GM21360 (cell line): ENCODE results near the gene COX6A2.
"Not testable (repeated sequence)": the region's sequence is repeated elsewhere in the genome, so short reads cannot be mapped to it uniquely, and the experiment has no call there.

ENCODE experiments used
- ATAC-seq: cut with Tn5 transposase; IDR thresholded peaks from one replicate; pipeline ENCODE4 v1.9.1; 2021; ENCODE audit warnings: mild to moderate bottlenecking, moderate library complexity; ENCODE audit not compliant: unreplicated experiment

COX6A2 gene

DNA sequence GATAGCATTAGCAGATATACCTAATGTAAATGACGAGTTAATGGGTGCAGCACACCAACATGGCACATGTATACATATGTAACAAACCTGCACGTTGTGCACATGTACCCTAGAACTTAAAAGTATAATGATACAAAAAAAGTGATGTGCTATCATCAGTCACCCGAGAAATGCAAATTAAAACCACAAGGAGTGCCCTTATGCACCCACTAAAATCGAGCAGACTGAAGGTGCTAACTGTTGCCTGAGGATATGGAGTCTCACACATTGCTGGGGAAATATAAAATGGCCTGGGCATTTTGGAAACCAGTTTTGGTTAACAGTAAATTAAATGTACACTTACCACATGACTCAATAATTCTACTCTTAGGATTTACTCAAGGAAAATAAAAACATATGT is 10.9 kb upstream of the COX6A2 start:
- not testable (repeated sequence) for ATAC-seq

DNA sequence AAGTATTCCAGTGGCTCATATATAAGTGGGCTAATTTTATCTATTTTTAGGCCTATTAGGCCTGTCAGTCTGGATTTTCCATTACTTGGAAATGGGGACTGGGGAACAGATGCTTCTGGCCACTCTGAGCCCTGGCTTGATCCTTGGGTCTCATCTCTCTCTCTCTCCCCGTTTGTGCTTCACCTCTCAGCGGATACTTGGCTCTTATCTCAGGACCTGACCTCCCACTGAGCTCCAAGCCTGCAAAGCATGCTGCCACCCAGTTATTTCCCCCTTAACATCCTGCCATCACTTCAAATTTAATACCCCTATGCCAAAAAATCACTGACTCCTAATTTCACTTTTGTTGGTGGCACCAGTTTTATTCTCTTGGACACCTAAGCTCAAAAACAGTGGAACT is 10.3 kb upstream of the COX6A2 start:
- ATAC-seq, result no peak

DNA sequence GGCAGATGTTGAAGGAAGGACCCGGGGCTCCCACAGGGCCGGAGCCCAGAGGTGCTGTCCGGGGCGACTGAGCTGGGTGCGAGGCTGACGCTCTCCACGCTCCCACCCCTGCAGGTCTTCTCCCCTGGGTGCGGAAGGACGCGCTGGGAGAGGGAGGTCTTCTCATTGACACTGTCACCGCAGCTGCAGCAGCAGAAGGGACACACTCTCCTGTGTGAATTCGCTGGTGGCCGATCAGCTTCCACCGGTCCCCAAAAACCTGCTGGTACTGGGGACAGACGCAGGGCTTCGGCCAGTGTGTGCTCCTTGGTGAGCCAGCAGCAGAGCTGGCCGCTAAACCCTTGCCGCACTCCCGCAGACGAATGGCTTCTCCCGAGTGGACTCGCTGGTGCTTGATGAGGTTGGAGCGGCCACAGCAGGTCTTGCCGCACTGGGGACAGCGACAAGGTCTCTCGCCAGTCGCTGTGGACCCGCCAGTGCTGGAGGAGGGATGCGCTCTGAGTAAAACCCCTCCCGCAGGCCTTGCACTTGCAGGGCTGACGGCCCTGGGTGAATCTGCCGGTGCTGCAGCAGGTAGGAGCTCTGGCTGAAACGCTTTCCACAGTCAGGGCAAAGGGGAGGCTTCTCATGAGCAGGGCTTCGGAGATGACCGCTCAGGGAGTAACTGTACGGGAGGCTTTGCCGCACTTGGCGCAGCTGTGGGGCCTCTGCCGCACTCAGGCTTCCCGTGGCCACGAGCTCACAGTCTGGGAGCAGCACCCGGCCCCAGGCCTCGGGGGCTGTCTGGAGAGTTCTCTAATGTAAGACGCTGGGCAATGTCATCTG is 8.3 kb upstream of the COX6A2 start:
- no peak for ATAC-seq

DNA sequence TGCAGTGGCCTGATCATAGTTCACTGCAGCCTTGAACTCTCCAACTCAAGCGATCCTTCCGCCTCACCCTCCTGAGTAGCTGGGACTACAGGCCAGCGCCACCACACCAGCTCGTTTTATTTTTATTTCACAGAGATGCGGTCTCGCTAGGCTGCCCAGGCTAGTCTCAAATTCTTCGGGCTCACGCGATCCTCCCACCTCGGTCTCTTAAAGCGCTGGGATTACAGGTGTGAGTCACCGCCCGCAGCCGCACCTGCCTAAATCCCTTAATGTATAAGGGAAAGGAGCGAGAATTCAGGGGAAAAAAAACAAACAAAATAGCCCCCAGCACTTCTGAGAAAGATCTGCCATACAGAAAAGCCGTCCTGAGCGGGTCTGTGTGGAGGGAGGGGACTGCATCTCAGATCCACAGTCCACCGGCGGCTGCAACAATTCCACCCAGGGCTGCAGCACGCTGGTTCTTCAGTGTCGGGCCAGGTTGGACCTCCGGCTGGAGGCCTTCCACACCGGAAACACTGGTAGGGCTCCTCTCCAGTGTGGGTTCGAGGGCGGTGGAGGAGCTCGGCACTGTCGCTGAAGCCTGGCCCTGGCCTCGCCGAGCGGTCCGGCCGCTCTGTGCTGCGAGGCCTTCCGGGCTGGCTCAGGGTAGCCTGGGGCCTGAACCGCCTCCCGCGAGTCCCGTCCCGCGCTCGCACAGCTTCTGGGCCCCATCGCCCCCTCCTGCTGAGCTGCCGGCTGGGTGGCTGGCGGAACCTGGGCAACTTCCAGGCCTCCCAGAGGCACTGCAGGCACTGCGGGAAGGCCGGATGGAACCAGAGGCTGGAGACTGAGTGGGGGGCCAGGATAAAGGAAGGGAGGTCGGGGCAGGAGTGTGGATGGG is 7.4 kb upstream of the COX6A2 start:
- ATAC-seq, result no peak

DNA sequence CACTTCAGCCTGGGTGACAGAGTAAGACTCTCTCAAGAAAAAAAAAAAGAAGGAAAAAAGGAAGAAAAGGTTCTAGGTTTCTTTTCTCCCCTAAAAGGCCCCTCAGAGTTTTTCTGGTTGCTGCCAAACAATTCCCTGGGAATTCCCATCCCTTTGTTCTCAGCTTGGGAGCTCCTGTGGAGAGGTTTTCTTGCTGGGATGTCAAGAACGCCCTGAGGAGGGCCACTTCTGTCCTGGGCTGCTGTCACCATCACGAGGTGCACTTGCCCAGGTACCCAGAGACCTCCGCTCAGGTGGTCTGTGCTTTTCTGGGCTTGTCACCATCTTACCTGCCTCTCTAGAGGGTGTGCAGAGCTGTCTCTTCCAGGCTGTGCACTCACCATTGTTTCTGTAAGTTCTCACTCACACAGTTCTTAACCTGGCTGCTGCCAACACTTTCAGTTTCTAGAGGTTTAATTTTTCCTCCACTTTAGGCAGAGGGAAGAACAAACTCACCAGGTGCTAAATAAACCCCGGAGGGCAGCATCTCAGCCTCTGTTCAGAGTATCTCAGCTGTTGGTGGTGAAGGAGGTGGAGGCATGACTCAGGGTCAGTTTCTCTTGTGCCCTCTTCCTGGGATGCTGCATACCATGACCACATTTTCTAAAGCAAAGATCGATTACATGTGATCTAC is 2.4 kb upstream of the COX6A2 start:
- no peak for ATAC-seq

DNA sequence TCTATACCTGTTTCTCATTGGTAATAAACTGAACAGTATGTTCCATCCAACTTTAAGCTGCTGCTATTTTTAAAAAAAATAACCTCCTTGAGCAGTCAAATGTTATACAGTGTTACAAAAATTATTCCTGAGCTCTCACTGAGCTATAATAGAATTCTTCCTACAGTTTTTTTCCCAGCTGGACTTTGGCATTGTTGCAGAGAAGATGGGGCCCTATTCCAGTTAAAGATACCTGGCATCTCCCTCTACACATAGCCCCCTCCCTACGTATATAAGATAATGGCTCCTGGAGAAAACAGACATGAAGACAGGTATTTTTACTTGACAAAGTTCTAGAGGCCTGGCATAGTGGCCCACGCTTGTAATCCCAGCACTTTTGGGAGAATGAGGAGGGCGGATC is 1.6 kb upstream of the COX6A2 start:
- ATAC-seq, result no peak

DNA sequence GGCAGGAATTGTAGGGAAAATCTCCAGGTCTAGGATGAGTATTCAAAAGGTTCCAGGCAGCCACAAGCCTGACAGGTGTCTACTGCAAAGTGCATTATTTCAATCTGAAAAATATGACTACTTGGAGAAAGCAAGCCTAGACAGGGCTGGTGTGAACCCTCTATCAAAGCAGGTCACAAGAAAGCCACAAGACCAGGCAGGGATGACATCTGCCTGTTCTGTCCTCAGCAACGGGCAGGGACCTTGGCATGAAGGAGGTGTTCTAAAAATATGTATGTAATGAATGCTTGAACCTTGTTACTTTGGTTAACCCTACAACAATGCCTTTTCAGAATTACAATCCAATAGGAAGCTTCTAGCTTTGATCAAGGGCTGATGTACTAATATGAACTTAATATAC is 1.2 kb upstream of the COX6A2 start:
- no peak for ATAC-seq

DNA sequence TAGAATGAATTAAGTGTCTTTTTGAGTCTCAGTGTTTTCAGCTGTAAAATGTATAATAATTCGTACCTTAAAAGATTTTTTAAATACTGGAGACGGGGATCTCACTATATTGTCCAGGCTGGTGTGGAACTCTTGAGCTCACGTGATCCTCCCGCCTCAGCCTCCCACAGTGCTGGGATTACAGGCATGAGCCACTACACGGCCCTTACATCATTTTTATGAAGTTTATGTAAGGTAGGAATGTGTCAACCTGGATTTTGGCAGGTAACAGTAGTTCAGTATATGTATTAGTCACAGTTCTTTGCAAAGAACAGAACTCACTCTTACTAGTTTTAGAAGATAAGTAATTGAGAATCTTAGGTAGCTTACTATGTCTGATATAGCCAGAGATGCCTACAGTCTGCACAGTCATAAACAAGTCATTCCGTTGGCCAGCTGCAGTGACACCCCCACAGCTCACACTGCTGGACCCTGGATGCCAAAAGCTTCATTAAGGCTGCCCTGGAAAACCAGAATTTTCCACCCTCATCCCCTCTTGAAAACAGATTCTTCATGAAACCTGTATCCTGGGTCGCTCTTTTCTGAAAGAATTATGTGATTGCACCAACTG is 583 bp upstream of the COX6A2 start:
- ATAC-seq, result no peak

DNA sequence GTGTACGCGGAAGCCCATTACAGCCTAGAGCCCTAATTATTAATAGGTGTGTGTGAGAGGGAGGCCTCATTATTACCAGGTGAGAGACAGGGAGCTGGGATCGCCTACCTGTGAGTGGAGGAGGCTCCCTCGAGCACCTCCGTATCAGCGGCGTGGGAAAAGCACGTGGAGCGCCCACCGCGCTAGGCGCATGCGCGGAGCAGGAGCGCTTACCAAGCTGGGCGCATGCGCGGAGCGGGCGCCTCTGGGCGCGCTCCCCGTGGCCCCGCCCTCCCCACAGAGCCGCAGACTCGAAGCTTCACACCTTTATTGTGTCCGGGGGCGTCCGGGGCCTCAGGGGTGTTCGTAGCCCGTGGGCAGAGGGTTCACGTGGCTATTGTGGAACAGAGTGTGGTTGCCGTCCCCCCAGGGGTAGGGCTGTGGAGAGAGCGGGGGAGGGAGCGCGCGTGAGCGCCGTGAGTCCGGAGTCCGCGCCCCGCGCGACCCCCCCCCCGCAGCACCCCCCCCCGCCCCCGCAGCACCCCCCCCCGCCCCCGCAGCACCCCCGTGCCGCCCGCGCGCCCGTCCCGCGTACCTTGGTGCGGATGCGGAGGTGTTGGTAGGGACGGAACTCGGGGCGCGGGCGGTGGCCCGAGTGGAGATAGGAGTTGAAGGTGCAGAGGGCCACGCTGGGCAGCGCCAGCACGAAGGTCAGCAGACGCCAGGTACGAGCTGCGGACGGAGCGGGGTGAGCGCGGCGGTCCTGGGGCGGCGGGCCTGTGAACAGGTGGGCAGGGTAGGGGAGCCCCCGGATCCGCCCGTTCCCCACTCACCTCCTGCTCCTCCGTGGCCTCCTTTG is 500 bp downstream of the COX6A2 start:
- no peak for ATAC-seq

DNA sequence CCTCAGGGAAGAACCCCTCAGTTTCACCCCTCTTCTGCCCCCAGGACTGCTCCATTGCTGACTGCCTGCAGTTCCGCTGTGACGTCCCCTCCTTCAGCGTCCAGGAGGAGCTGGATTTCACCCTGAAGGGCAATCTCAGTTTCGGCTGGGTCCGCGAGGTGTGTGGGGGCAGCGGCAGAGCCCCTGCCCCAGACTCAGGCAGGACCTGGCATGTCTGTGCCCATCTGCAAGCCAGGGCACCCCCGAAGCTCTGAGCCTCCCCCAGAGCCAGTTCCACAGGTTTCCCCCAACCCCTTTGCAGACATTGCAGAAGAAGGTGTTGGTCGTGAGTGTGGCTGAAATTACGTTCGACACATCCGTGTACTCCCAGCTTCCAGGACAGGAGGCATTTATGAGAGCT is 4.4 kb downstream of the COX6A2 start:
- no peak for ATAC-seq

DNA sequence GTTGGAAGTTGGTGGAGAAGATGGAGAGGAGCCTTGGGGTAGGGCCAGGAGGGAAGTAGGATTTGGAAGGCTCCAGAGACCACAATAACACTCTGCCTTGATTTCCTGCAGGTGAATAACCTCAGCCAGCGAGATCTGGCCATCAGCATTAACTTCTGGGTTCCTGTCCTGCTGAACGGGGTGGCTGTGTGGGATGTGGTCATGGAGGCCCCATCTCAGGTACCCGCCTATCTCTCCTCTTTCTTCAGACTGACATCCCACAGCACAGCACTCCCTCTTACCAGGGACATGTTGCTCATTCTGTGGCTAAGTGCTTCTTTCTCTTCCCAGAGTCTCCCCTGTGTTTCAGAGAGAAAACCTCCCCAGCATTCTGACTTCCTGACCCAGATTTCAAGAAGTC is 4.9 kb downstream of the COX6A2 start:
- ATAC-seq, result no peak

DNA sequence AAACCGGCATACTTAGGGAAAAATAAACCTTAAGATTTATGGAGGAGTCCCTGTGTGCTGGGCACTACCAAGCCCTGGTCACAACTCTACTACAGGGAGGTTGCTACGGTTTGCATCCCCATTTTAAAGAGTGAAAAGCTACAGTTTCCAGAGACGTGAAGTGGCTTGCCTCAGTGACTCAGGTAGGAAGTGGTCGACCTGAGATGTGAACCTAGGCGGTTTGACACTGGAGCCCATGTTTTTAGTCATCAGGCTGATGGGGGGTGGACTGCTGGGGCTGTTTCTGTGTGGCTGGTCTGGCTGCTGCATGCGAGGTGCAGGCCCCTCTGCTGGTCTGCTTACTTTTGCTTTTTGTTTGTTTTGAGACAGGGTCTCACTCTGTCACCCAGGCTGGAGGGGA is 6.6 kb downstream of the COX6A2 start:
- no peak for ATAC-seq

DNA sequence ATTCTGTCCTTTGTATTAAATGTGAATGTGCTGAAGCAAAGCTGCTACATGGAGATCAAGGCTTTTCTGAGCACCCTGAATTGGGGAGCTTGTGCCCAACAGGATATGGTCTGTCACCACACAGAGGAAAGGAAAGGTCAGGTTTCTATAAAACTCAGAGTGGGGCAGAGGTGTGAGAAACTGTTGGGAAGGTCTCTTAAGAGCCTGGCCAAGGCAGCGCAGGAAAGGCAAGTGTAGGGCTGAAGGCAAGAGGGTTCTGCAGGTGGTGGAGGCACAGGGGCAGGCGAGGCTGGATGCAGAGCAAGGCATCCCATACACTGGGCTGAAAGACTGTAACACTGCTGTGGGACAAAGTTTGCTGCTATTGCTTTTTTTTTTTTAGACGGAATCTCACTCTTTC is 8.1 kb downstream of the COX6A2 start:
- no peak for ATAC-seq

DNA sequence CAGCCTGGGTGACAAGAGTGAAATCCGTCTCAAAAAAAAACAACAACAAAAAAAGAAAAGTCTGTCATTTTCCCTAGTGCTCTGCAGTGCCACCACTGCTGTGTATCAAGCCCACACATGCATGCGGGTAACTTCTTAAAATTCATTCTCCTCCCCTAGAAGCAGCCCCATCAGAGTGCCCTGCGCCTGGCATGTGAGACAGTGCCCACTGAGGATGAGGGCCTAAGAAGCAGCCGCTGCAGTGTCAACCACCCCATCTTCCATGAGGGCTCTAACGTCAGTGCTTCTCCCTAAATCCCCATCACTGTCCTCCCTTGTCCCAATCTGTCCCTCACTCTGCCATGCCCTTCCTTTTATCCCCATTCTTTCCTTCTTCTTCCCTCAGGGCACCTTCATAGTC is 10.2 kb downstream of the COX6A2 start:
- ATAC-seq, result no peak

DNA sequence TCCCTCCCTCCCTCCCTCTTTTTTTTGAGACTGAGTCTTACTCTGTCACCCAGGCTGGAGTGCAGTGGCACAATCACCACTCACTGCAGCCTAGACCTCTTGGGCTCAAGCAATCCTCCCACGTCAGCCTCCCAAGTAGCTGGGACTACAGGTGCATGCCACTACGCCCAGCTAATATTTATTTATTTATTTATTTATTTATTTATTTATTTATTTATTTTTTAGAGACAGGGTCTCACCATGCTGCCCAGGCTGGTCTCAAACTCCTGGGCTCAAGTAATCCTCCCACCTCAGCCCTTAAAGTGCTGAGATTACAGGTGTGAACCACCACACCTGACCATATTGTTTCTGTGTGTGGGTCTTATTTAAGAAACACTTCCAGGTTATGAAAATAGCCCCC is 11.1 kb downstream of the COX6A2 start:
- ATAC-seq, result not testable (repeated sequence)

DNA sequence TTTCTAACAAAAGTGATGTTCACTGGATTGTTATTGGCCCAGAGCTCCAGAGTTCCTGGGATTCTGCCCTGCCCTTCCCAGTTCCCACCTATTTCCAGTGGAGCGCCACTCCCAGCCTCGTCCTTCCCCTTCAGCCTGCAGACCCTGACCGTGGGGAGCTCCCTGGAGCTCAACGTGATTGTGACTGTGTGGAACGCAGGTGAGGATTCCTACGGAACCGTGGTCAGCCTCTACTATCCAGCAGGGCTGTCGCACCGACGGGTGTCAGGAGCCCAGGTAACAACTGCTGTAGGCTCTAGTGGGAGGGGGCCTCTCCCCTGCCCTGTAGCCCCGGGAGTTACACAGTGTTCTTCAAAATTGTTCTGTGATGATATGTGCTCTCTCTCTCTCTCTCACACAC is 11.8 kb downstream of the COX6A2 start:
- ATAC-seq, result no peak

DNA sequence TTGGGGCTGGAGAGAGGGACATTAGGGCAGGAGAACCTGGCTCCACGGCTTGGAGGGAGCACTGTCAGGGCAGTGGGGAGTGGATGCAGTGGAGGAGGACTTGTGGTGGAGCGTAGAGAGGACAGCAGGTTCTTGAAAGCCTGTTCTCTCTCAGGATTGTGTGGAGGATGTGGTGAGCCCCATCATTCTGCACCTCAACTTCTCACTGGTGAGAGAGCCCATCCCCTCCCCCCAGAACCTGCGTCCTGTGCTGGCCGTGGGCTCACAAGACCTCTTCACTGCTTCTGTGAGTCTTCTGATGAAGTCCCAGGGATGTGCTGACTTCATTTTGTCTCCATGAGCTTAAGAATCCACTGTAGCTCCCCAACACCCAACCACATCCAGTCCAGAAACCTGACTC is 13.5 kb downstream of the COX6A2 start:
- no peak for ATAC-seq

DNA sequence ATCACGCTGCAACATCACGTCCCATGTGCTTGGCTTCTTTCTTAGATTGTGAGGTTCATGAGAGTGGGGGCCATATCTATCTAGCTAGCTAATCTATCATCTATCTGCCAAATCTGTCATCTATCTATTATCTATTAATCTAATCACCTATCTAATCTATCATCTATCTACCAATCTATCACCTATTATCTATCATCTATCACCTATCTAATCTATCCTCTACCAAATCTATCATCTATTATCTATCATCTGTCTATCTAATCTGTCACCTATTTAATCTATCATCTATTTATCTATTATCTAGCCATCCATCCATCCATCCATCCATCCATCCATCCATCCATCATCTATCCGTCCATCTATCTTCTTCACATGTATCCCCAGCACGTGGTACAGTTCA is 14.2 kb downstream of the COX6A2 start:
- ATAC-seq, result no peak

DNA sequence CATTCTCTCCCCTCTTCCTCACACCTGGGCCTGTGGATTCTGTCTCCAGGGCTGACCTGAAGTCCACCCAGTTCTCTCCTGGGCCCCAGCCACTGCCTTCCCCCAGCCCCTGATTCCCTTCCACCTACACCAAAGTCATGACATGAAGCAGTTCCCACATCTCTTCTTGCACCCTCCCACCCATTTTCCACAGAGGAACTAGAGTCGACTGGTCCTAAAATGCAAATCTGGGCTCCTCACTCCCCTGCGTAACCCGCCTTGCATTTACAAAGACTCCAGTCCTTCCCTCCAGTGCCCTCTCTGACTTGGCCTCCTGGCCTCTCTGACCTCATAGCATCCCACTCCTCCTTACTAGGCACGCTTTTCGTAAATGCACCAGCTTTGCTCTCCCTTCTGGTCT is 14.8 kb downstream of the COX6A2 start:
- no peak for ATAC-seq

DNA sequence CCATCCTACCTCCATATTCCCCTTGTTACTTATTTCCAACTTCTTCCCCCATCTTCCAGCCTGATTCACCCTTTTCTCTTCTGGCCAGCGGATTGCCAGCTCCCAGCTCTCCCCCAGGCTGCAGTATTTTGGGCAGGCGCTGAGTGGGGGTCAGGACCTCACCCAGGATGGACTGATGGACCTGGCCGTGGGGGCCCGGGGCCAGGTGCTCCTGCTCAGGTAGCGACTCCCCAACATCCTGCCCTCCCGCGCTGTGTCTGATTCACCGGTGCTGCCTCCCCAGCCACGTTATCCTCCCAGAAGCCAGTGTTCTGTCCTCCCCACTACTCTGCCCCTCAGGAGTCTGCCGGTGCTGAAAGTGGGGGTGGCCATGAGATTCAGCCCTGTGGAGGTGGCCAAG is 15.4 kb downstream of the COX6A2 start:
- ATAC-seq, result no peak
